NCI-H524 (cell line): ENCODE data around the gene PLCL2.
A peak's percentile ranks its signal among the peaks of the same experiment; 100 is the strongest.

Experiments
- DNase-seq, 2 experiments: peaks; one replicate each; lab custom pipeline; 2025; lab: John Stamatoyannopoulos, UW

Gene PLCL2

GRCh38 chr3:16893618-16894200 lies 9.0 kb downstream of the PLCL2 start:
- DNase-seq: peak in 1 of 2 experiments; percentile 64

DNA sequence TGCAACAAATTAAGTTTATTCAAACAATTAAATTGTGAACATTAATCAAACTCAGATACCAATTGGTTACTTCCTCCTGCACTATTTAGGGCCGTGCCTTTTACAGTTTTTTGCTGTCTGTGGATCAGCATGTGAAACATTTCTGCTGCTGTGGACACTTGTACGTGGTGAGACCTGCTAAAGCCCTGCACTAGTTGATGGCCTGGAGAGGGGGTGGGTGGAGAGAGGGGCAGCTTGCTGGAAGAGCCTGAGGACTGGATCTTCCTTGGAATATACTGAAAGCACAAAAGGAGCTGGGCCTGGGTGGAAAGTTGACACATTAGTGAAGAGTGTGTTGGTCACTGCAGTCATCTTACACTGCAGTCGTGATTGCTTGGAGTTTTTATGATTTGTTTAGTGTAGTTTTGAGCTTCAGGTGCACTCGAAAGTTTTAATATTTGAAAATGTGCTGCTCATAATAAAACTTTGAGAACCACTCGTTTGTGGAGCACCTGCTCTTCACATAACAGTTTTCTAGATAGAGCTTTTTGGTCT lies 11.4 kb downstream of the PLCL2 start:
- peak in 1 of 2 experiments; percentile 45 for DNase-seq

- DNase-seq: peak; percentile 59 to 79
These were observed 12.1 kb downstream of the PLCL2 start for GRCh38 chr3:16896820-16897219.

- DNase-seq: peak; percentile 59 to 87
These were observed 12.6 kb downstream of the PLCL2 start for GRCh38 chr3:16897254-16897926.

- no peak for DNase-seq
These were observed 14.0 kb downstream of the PLCL2 start for GRCh38 chr3:16898595-16899395.

DNA sequence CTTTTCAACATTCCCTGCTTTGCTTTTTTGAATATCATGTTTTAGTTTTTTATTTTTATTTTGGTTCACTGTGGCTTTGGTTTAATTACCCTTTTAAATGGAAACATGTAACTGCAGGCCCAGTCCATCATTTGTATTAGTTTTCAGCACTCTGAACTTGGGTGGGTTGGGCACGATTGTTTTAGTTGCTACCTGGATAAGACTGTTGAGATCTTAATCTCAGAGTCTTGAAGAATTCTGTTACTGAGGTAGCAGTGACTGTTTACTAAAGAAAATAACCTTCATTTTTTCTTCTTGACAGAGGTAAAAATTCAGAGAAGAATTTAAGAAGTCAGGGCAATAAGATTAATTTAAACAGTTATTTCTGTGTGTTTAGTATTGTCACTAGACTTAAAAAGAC lies 15.2 kb downstream of the PLCL2 start:
- no peak for DNase-seq

DNA sequence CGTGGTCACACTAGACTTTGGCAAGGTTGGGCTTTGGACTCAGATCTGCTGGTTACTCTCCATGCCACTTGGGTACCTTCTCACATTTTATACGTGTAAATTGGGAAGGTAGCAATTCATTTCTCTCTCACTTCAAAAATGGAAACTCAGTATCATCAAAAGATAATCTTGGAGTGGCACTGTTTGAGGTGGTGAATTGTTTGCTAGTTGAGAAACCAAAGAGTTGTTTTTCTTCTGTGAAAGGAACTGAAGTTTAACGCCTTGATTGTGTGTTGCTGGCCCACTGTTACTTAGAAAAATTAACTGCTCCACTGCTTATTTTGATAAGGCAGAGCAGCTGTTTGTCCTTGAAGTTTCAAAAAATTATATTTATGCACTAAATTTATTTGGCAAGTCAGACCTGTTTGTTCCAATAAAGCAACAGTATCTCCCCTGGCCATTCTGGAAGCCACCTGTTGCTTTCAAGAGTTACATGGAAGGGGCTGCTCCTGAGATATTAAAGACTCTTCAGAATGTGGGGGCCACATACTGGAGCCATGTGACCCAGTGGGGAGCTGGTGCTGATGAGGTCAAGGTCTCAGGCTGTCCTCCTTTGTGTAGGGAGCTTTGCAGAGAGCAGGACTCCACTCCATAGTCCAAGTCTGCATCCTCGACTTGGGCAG lies 16.2 kb downstream of the PLCL2 start:
- no peak for DNase-seq

DNA sequence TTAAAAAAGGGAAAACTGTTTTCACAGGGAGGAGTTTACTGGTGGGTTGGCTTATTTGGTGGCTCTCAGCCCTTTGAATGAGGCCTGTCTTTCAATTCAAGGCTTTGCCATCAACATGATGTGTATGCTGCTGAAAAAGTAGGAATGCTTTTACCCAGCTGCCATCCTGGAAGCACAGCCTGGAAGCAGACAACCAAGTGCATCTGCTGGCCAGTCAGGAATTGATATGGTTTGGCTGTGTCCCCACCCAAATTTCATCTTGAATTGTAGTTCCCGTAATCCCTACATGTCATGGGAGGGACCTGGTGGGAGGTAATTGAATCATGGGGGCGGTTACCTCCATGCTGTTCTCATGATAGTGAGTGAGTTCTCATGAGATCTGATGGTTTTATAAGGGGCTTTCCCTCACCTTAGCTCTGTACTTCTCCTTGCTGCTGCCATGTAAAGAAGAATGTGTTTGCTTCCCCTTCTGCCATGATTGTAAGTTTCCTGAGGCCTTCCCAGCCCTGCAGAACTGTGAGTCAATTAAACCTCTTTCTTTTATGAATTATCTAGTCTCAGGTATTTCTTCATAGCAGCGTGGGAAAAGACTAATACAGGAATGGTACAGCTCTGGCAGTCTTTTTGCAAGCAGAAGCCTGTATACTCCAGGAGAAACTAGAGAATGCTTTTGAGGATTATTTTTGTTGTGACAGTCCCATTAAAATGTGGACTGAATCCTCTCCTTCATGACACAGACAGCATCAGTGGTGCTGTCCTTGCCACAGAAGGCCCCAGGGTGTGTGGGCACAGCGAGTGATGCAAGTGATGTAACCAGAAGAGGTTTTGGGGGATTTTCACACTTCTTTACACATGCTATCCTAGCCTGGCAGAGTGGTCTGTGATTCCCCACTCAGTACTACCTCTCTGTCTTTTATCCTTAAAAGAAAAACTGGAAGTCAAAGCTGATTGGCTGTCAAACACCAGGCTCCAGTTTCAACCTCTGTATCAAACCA lies 20.0 kb downstream of the PLCL2 start:
- no peak for DNase-seq

DNA sequence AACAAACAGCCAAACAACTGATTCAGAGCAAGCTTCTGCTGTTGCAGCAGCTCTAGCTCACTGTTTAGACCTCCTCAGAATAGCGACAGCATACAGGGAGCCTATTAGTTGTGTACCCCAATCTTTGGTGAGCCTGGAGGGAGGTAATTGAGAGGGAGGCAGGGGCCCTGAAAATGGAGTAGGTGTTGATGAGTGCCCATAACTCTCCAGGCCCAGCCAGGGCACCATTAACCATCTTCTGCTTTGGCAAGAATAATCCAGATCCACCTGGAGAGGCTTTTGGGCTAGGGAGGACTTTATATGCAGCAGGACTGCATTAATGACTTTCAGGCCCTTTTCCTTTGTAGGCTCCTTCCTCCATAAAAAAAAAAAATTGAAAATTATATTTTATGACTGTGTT lies 20.9 kb downstream of the PLCL2 start:
- peak in 1 of 2 experiments; percentile 9 for DNase-seq

DNA sequence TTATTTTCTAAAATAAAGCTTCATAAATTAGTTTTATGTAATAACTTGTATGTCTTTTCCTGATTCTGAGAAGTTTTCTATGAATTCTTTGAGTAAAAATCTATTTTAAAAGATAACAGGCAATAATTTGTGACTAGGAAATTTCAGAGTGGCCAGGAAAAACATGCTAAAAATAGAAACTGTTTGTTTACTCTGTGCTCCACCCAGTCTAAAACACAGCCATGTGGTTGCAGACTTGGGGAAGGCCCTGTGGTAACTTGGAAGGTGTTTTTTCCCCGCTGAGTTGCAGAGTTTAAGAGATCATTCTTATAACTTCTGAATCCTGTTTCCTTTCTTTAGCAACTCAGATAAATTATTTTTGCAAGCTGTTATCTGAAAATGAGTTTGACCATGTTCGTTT lies 21.9 kb downstream of the PLCL2 start:
- DNase-seq: peak in 1 of 2 experiments; percentile 5

DNA sequence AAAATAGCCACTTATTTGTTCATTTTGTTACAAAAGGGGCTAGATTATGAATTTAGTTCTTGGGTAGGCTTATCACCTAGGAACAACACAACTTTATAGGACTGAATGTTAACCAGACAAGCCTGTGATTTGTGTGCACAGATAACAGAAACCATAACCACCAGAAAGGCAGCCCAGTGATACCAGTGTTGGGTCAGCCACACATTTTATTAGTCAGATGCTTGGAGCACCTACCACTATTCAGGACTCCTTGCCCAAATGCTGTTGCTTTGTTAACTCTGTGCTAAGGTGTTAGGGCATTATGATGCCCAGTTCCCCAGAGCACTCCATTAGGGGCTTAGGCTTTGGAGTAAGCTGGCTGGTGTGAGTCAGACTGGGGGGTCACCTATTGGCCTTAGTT lies 22.5 kb downstream of the PLCL2 start:
- DNase-seq: no peak

- no peak for DNase-seq
These were observed 23.5 kb downstream of the PLCL2 start for GRCh38 chr3:16908016-16908807.

DNA sequence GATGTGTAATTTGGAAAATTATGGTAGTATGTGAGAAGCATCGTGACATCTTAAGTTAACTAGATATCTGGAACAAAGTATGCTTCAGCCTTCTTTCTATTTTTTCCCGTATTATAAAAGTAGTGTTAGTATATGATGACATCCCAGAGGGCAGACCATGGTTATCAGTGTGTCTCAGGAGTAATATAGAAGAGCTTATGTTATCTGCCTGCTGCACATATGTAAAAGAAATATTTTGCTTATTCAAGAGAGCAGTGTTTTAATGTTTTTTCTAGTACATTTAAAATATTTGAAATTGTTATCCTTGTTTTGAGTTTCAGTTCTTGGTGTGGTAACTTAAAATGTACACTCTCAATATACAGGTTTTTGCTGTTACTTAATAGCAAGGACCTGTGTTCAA lies 24.1 kb downstream of the PLCL2 start:
- DNase-seq: no peak

- no peak for DNase-seq
These were observed 25.0 kb downstream of the PLCL2 start for GRCh38 chr3:16909802-16910201.

- DNase-seq: no peak
These were observed 25.5 kb downstream of the PLCL2 start for GRCh38 chr3:16910207-16910606.

DNA sequence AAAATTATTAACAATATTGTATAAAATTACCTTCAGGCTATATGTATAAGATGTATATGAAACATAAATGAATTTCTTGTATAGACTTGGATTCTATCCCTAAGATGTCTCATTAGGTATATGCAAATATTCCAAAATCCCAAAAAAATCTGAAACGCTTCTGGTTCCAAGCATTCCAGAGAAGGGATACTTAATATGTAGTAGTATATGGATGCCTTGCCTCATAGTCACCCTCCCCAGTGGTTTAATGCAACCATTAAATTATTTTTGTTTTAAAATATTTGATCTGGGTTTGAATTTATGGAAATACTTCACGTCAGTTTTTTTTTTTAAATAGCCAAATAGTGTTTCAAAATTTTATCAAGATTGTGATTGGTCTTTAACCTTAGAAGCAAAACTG lies 27.2 kb downstream of the PLCL2 start:
- no peak for DNase-seq

- peak in 1 of 2 experiments; percentile 34 for DNase-seq
These were observed 27.9 kb downstream of the PLCL2 start for GRCh38 chr3:16912400-16913263.

- no peak for DNase-seq
These were observed 28.5 kb downstream of the PLCL2 start for GRCh38 chr3:16913264-16913580.

GRCh38 chr3:16916840-16917239 lies 32.1 kb downstream of the PLCL2 start:
- DNase-seq: no peak
